GM18867 (cell line): ENCODE data around the gene KIAA1549.
"Not testable (repeated sequence)": the region's sequence is repeated elsewhere in the genome, so short reads cannot be mapped to it uniquely, and the experiment has no call there.

Experiments
- ATAC-seq: cut with Tn5 transposase; IDR thresholded peaks from one replicate; pipeline ENCODE4 v1.9.1; 2021; ENCODE audit warnings: mild to moderate bottlenecking, moderate library complexity; ENCODE audit not compliant: unreplicated experiment

KIAA1549 gene

DNA sequence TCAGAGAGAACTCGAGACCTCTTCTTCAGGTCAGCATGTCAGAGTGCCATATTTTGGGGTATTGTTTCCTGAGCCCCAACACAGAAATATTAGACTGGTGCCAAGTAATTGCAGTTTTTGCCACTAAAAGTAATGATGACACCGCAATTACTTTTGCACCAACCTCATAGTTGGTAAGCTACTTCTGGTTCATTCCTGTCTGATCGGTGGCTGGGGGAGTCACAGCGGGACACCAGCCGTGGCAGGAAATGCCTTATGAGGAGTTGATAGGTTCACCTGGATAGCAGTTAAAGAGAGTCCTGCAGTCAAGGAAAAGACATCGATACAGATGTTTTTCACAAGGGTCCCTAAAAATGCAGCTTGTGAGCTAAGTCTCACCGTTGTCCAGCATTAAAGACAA is 159.3 kb downstream of the KIAA1549 start:
- no peak for ATAC-seq

DNA sequence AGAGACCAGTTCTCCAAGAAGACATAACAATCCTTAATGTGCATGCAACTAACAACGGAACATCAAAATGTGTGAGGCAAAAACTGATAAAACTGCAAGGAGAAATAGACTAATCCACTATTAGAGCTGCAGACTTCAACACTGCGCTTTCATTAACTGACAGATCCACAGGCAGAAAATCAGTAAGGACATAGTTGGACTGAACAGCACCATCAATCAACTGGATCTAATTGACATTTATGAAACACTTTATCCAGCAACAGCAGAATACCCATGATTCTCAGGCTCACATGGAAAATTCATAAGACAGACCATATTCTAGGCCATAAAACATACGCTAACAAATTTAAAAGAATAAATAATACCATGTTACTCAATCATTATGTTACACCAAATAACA is 161.6 kb downstream of the KIAA1549 start:
- no peak for ATAC-seq

DNA sequence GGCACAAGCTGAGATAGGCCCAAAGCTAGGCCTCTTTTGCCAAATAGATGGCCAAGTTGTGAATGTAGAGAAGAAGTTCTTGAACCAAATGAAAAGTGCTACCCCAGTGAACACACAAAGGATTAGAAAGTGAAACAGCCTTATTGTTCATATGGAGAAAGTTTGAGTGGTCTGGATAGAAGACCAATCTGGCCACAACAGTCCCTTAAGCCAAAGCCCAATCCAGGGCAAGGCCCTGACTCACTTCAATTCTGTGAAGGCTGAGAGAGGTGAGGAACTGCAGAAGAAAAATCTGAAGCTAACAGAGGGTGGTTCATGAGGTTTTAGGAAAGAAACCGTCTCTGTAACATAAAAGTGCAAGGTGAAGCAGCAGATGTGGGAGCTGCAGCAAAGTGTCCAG is 164.5 kb downstream of the KIAA1549 start:
- no peak for ATAC-seq

DNA sequence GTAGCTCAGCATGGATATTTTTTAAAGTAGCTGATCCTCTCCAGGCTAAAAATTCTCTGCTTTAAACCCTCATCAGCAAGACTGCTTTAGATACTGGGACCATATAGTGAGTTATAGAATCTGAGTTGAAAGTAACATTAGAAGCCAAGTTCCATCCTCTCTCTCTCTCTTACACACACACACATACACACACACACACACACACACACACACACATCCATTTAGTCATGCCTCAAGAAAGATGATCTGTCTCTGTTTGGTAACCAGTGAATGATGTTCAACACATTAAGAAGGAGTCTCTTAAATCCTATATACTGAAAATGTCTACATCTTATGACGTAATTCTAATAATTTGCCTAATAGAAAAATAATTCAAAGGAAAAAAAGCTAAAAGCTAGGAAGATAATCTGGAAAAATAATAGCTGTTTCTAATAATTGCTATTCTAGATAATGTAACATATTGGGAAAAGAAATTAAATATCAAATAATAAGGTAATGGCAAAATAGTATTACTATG is 166.3 kb downstream of the KIAA1549 start:
- no peak for ATAC-seq

DNA sequence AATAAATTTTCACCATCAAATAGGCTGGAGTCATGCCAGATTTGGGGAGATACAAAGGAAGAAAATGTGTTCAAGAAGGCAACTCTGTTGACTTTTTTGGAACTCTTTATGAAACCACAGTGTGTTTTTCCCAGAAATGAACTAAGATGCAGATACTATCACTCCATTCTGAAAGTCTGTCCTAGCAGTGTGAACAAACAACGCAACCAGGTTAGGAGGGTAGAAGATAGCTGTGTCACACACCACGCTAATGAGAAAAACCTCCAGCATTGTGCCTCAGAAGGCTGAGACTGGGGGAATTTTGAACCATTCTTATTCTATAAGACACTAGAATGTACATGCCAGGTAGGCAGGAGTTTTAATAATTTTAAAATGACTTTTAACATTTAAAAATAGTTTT is 167.2 kb downstream of the KIAA1549 start:
- ATAC-seq, result no peak

DNA sequence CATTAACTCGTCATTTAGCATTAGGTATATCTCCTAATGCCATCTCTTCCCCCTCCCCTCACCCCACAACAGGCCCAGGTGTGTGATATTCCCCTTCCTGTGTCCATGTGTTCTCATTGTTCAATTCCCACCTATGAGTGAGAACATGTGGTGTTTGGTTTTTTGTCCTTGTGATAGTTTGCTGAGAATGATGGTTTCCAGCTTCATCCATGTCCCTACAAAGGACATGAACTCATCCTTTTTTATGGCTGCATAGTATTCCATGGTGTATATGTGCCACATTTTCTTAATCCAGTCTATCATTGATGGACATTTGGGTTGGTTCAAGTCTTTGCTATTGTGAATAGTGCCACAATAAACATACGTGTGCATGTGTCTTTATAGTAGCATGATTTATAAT is 169.9 kb downstream of the KIAA1549 start:
- not testable (repeated sequence) for ATAC-seq

DNA sequence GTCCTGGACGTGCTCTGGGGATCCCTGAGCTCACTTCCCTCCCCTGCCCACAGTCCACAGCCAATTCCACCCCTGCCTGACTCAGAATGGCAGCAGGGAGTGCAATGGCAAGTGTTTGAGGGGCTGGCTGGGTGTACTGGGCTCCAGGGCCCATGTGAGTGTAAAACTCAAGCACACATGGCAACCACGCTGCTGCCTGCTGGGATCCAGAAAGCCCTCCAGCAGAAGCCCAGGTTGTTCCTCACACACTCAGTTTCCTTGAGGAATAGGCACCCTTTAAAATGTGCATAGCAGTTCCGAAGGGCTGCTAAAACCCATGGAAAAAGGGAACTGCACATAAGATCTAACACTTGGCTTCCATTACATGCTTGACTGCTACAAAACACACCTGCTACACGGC is 171.8 kb downstream of the KIAA1549 start:
- ATAC-seq, result no peak

DNA sequence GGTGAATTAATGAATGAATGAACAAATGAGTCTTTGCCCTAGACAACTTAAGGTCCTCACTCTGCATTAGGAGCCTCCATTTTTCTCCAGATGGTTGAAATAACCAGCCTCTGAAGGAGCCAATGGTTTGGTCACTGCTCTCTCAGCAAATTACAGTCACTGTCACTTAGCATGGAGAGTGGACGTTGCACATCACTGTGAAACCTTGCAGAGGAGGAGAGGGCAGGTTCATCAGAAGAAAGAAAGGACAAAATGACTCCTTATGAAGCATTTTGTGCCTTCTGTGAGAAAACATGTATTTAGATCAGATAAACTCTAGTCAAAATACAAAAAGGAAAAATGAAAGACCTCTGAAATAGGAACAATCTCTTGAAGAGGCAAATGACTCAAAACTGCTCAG is 176.6 kb downstream of the KIAA1549 start:
- no peak for ATAC-seq

DNA sequence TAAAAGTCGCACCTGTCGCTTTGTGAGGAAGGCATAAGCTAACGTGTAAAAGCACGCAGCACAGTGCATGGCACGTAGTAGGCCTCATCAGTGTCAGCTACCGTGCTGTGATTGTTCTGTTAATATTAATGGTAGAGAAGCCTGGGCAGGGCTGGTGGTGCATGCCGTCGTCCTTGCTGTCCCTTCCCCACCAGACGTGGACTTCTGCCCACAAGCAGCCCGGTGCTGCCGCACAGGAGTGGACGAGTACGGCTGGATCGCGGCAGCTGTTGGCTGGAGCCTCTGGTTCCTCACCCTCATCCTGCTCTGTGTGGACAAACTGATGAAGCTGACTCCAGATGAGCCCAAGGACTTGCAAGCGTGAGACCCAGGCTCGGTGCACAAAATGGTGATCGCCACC is 178.5 kb downstream of the KIAA1549 start:
- ATAC-seq, result no peak

DNA sequence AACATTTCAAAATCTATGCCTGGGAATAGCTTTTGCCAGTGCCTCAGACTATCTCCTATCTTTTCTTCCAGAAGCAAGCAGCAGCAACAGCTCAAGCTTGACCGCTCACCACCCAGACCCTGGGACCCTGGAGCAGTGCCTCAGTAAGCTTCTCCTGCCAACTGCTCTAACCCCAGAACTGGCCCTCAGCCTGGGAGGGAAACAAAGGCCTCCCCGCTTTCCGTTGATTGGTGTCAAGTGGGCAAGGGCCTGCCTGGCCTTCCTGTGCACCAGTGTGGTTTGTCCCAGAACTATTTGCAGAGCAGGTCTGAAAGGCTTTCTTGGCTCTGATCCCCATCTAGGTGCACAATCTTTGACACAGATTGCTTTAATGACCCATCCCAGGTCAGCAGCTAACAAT is 179.9 kb downstream of the KIAA1549 start:
- ATAC-seq, result no peak

DNA sequence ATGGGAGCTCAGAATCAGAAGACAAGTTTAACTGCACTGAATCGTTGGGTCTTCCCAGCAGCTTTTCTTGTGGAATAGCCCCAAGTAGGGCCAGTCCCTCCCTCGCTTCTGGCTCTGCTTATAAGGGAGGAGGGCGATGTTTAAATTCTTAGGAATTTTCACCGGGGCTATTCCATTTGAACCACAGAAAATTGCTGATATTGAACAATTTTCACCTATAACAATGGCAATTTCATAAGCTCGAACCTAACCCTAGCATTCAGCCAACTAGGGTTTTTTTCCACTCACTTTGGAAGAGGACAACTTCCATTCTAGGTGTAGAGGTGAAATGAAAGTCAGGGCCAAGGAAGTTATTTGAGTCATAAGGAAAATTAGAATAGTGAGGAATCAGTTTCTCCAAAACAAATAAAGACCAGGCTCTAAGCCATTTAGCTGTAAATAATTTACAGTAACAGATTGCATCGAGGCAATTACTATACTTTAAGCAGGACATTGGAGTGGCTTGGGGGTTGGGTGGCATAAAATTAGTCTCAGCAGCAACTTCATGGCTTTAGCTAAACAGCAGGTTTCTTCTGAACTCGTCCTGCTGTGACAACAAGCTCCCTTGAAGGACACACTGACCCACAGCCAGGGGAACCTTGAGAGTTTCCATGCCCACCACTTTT is 181.7 kb downstream of the KIAA1549 start:
- ATAC-seq, result no peak

DNA sequence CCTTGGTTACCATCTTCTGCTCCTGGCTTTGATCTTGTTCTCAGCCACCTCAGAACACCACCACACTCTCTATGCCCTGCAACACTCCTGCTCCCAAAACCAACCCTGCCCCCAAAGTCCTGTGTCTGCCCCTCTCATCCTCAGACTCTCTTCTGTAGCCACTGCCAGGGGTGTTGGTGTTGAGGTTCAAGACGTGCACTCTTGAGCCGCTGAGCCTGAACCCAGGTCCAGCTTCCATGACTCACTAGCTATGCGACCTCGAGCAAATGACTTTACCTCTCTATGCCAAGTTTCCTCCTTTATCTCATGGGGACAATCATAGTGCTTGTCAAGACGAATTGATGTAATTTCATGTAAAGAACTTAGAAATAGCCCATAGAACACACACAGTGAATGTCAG is 182.4 kb downstream of the KIAA1549 start:
- ATAC-seq, result no peak

DNA sequence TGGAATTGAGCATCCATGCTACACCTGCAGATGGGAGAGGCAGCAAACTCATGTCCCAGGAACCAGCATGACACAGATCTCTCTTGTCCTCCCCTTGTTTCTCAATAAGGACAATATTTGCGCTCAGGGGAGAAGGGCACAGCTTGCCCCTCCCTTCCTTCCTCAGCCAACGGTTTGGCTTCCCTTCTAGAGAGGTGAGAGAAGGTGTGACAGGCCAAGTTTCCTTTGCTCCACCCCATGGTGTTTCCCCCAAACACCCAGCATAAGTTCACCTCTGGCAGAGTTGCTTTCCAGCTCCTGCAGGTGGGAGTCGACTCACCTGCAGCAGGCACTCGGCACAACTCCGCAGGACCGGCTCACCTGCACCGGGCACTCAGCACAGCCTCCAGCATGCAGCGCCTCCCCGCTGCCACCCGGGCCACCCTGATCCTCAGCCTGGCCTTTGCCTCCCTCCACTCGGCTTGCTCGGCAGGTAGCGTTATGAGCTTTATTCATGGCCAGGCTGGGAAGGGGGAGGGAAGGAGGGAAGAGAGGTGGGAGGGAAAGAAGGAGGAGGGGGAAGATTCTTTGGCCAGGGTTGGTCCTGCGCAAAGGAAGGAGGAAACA is 183.4 kb downstream of the KIAA1549 start, which contains the start of the genes ATP6V0A4 and TMEM213:
TSS of gene ATP6V0A4 (minus strand) at position 482 of the 606 bp plus-strand sequence. CDS start 26,949 bp downstream, outside the sequence.
TSS of gene TMEM213 (plus strand) at position 280 of the 606 bp plus-strand sequence. CDS start at position 391, 111 bp downstream.
- no peak for ATAC-seq

DNA sequence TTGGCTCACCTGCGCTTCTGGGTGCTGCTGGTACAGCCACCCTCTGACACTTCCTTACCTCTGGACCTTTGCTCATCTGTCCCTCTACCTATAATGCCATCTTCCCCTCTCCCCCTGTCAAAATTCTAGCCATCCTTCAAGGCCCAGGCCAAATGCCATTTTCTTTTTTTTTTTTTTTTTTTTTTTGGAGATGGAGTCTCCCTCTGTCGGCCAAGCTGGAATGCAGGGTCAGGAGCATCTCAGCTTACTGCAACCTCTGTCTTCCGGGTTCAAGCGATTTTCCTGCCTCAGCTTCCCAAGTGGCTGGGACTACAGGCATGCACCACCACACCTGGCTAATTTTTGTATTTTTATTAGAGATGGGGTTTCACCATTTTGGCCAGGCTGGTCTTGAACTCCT is 184.1 kb downstream of the KIAA1549 start:
- ATAC-seq, result not testable (repeated sequence)

DNA sequence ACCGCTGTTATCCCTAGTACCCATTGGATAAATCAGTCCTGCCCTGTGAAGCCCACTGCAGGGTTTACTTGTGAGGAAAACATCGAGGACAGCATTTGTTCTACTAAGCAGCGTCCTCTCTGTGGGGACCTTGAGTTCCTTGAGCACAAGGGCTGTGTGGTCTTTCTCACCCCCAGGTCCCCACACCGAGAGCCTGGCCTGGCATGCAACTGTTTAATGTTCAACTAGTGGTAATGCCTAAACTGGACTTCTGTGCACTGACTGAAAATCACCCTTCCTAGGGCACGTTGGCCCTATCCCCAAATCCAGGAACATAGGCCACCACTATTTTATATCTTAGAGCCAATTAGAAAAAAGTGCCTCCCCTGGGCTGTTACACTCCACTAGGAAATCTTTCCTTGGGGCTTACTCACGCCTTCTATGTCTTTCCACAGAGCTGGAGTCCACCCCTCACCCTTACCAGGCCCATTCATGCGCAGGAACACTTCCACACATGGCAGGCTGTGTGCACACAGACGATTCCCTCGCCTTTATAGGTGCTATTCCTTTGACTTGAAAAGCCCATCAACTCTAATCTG is 185.1 kb downstream of the KIAA1549 start:
- no peak for ATAC-seq

DNA sequence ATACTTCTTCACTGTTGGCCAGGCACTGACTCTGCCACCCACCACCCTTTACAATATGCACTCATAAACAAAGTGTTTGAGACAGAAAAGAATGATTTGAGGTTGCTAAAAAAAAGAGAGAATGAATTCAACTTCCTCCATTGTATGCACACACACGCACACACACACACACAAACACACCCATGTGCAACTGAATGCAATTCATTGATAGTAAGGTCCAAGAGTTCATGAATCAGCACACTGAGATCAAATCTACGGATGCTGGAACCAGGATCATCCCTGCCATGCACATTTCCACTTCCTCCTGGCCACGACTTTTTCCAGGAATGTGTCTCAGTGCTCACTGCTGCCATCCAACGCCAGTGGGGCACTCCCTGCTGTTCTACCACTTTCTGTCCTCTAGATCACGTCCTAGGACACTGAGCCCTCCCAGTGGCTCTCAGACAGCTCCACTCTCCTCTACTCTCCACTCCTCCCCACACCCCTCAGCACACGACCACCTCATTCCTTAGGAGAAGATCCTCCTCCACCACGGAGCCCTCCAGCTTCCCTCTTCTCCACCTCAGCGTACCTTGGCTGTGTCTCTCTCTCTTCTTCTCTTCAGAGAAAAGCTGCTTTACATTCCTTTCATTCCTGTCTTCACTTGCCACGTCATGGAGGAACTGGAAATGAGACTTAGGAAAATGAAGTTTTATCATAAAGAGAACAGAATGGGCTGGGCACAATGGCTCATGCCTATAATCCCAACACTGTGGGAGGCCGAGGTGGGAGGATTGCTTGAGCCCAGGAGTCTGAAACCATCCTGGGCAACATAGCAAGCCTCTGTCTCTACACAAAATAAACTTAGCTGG is 195.4 kb downstream of the KIAA1549 start:
- ATAC-seq, result no peak

DNA sequence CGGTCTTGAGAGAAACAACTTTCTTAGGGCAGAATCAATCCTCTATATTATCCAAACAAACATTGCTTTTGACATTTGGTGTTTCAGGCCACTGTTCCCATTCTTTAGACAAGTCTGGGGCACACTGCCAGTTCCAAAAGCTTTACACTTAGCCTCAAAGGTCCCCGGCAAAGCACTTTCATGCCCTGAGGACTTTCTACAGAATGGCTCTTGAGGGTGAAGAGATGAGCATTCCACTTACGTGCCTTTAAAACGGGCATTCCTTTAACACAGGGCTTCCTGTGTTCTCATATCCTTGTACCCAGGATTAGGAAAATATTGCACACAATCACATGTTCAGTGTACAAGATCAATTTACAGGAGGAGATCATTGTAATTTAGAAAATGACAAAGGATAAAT is 196.5 kb downstream of the KIAA1549 start:
- ATAC-seq, result no peak
